CD8-positive, alpha-beta memory T cell (primary cell): ENCODE measurements around the gene SLC25A1. TPM values are rescaled to one million over a fixed set of nuclear protein-coding genes. Genes with fewer than 3 reads are reported as not detected.

Source experiments
- CTCF ChIA-PET: fragments of 350-600 bp; sonication (Branson Sonifier 250); formaldehyde crosslinking; loops from one replicate; lab custom pipeline; 2021; ENCODE audit warnings: antibody characterized with exemption; lab: Charles Lee
- POLR2A ChIA-PET: fragments of 350-600 bp; sonication (Branson Sonifier 250); formaldehyde crosslinking; loops from one replicate; lab custom pipeline; 2021; ENCODE audit warnings: antibody characterized with exemption; lab: Charles Lee
- DNase-seq, 5 donors: peaks; one replicate each; pipeline versions ENCODE4 v3.0.0 to v3.0.0-alpha.2; 2020 to 2022; ENCODE audit warnings: mixed read lengths in 1 of 5
- H3K27ac ChIP-seq: one replicate; pipeline ENCODE4 v1.7.0; 2013; ENCODE audit warnings: low read depth, mild to moderate bottlenecking, low read length, moderate library complexity
- H3K27me3 ChIP-seq: 2 replicates; pipeline ENCODE4 v1.7.0; 2013; ENCODE audit warnings: low read length, mild to moderate bottlenecking; ENCODE audit not compliant: insufficient read depth, poor library complexity, severe bottlenecking
- H3K36me3 ChIP-seq: 2 replicates; pipeline ENCODE4 v1.7.0; 2013; ENCODE audit warnings: mild to moderate bottlenecking, low read length, moderate library complexity; ENCODE audit not compliant: insufficient read depth
- H3K4me1 ChIP-seq: 2 replicates; pipeline ENCODE4 v1.7.0; 2013; ENCODE audit warnings: mild to moderate bottlenecking, low read length, moderate library complexity; ENCODE audit not compliant: insufficient read depth
- H3K4me3 ChIP-seq: 2 replicates; pipeline ENCODE4 v1.7.0; 2013; ENCODE audit warnings: mild to moderate bottlenecking, low read length
- H3K9me3 ChIP-seq: 2 replicates; pipeline ENCODE4 v1.7.0; 2013; ENCODE audit warnings: mild to moderate bottlenecking, low read length
- H3K27ac Mint-ChIP-seq, 8 donors: one replicate each; pipeline ENCODE4 v1.8.0; 2020 to 2021; ENCODE audit warnings: mixed read lengths in 8 of 8, mild to moderate bottlenecking in 6 of 8, inconsistent platforms in 3 of 8, moderate library complexity in 3 of 8
- H3K27me3 Mint-ChIP-seq, 2 donors: one replicate each; pipeline ENCODE4 v1.8.0; 2020 to 2021; ENCODE audit warnings: mixed read lengths in 2 of 2, mild to moderate bottlenecking in 1 of 2, moderate library complexity in 1 of 2
- H3K36me3 Mint-ChIP-seq, 3 donors: one replicate each; pipeline ENCODE4 v1.8.0; 2020 to 2021; ENCODE audit warnings: mixed read lengths in 3 of 3, inconsistent platforms in 1 of 3, mild to moderate bottlenecking in 1 of 3
- H3K4me1 Mint-ChIP-seq, 3 donors: one replicate each; pipeline ENCODE4 v1.8.0; 2020 to 2021; ENCODE audit warnings: mixed read lengths in 3 of 3, inconsistent platforms in 1 of 3, mild to moderate bottlenecking in 1 of 3
- H3K4me3 Mint-ChIP-seq, 7 donors: one replicate each; pipeline ENCODE4 v1.8.0; 2020 to 2021; ENCODE audit warnings: mixed read lengths in 7 of 7, mild to moderate bottlenecking in 6 of 7, moderate library complexity in 4 of 7, inconsistent platforms in 2 of 7
- H3K9me3 Mint-ChIP-seq, 5 donors: one replicate each; pipeline ENCODE4 v1.8.0; 2020 to 2022; ENCODE audit warnings: mixed read lengths in 5 of 5, mild to moderate bottlenecking in 3 of 5, moderate library complexity in 2 of 5, inconsistent platforms in 1 of 5
- polyA plus RNA-seq: library from polyadenylated mRNA; unstranded; fragments of 300-500 nt; fragmentation: Illumina TruSeq; gene quantifications from one replicate; pipeline ENCODE4 v1.2.3, GENCODE V29; 2021
- total RNA-seq, 2 experiments: library from RNA; stranded (reverse); gene quantifications; one replicate each; pipeline ENCODE4 v1.2.3, GENCODE V29; 2021

Gene SLC25A1
- total and polyA plus RNA-seq, 3 experiments from 2014 or later: 42.4 to 69.9 (median 44.7) TPM

DNA sequence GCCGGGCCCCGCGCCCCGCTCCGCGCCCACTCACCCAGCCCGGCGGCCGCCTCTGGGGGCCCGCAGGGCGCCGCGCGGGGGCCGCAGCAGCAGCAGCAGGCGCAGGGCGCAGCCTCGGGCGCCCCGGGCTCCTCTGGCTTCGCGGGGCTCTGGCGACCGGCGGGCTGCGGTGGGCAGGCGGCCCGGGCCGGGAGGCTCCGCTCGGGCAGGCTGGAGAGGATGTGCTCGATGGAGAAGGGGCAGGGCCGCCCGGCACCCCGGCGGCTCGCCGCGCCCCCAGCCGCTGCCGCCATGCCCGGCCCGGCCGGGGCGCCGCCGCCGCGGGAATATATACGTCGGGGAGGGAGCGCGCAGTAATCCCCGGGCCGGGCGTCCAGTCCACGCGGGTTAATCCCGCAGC lies 28.5 kb downstream of the SLC25A1 start, which contains the start of gene GSC2:
GSC2 (minus strand) TSS at position 302 of the 400 bp plus-strand sequence; CDS start at position 293, 9 bp downstream.
- peaks cover 32 to 37% of the 10 kb centered on the region in 2 donors for H3K27me3 Mint-ChIP-seq
- H3K36me3 Mint-ChIP-seq: peaks cover 0 to 4% (median 0%) of the 10 kb centered on the region in 3 donors
- peaks cover 0 to 17% (median 9%) of the 10 kb centered on the region in 3 donors for H3K4me1 Mint-ChIP-seq
- ChIA-PET CTCF (no interaction called here), POLR2A (no interaction called here)
- H3K4me3 ChIP-seq: no peak within 1 kb of the TSS
- peaks cover 5% of the 10 kb centered on the region for H3K4me1 ChIP-seq
- H3K27me3 ChIP-seq: peaks cover 17% of the 10 kb centered on the region
- H3K27ac Mint-ChIP-seq: peak within 1 kb of the TSS in 3 of 8 donors; percentile 40 to 89 (median 41)
- peak within 1 kb of the TSS; percentile 5 to 75 (median 57) for H3K4me3 Mint-ChIP-seq
- peaks cover 0 to 4% (median 0%) of the 10 kb centered on the region in 5 donors for H3K9me3 Mint-ChIP-seq
- DNase-seq: no peak
- no peaks in the 10 kb centered on the region for H3K9me3 ChIP-seq
- no peaks in the 10 kb centered on the region for H3K36me3 ChIP-seq
- H3K27ac ChIP-seq: no peak within 1 kb of the TSS

DNA sequence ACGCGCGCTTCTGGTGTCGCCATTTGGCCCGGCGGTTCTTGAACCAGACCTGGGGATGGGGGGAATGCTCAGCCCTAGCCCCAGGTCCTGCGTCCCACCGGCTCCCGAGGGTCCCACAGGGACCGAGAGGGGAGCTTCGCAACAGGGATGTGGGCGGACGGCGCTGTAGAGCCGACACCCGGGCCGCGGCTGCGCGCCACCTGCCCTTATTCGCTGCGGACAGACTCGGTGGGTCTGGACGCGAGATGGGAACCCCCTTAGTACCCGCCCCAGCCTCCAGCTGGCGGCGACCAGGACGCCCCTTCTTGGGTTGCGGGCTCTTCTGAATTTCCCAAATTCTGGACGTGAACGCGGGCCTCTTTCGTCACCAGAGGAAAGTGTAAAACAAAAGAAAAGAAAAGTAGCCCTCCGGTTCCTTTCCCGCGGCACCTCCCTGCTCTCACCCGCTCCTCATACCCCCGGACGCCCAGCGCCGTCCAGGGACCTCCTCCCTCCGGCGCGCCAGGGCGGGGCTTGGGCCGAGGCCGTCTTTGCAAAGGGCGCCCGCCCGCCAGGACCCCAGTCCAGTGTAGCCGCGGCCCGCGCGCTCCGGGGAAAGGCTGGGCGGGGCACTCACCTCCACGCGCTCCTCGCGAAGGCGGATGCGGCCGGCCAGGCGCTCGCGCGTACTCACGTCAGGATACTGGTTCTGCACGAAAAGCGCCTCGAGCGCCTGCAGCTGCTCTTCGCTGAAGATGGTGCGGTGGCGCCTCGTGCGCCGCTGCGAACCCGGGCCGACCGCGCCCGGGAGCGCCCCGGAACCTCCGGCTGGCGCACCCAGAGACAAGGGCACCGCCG lies 29.3 kb downstream of the SLC25A1 start:
- H3K4me1 Mint-ChIP-seq: peaks cover 7 to 23% (median 14%) of the 10 kb centered on the region in 3 donors
- peak in 3 of 5 donors; percentile 13 to 26 (median 20) for DNase-seq
- H3K27ac Mint-ChIP-seq: no peak overlapping the region
- H3K36me3 Mint-ChIP-seq: peaks cover 0 to 4% (median 3%) of the 10 kb centered on the region in 3 donors
- peak overlapping the region in 5 of 7 donors; percentile 16 to 54 (median 53) for H3K4me3 Mint-ChIP-seq
- Histone ChIP-seq H3K4me3 (no peak overlapping the region), H3K27ac (no peak overlapping the region), H3K27me3 (peaks cover 17% of the 10 kb centered on the region), H3K4me1 (peaks cover 5% of the 10 kb centered on the region), H3K9me3 (no peaks in the 10 kb centered on the region), H3K36me3 (no peaks in the 10 kb centered on the region)
- CTCF ChIA-PET: interaction anchor here (2.2 kb wide), 1 partner anchor 480 kb away, joined by 9 read pairs; no protein-coding TSS in a partner anchor
- POLR2A ChIA-PET: no interaction called here
- peaks cover 32 to 36% of the 10 kb centered on the region in 2 donors for H3K27me3 Mint-ChIP-seq
- H3K9me3 Mint-ChIP-seq: peaks cover 0 to 4% (median 0%) of the 10 kb centered on the region in 5 donors

DNA sequence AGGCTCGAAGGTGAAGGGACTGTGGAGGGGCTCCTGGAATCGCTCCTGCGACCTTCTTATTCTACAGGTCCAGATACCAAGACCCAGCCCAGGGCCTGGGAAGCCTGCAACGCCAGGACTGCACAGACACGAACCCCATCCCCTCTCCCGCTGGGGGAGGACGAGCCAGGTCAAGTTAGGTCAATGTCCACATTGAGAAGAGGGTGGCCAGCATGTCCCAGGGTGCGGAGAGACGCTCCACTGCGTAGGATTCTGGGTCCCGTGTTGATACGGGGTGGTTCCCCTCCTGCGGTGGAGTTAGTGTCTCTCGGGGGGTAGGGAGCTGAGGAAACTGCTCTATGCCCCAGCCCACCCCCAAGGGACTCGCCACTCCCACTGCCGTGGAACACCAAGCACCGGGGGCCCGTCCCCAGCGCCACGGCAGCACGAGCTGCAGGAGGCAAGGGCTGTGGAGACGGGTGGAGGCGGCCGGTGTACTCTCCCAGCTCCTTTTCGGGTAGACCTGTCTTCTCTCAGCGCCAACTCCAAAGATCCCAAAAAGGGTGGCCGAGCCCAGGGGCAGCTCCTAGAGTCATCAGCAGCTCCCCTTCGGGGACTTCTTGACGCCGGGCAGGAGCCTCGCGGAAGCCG lies 30.0 kb downstream of the SLC25A1 start:
- Mint-ChIP-seq H3K9me3 (peaks cover 0 to 4% (median 0%) of the 10 kb centered on the region in 5 donors), H3K27me3 (peaks cover 27 to 33% of the 10 kb centered on the region in 2 donors), H3K4me3 (peak overlapping the region in 4 of 7 donors; percentile 22 to 54 (median 42)), H3K27ac (no peak overlapping the region), H3K4me1 (peaks cover 14 to 29% (median 20%) of the 10 kb centered on the region in 3 donors), H3K36me3 (peaks cover 2 to 8% (median 4%) of the 10 kb centered on the region in 3 donors)
- Histone ChIP-seq H3K27me3 (peaks cover 17% of the 10 kb centered on the region), H3K4me1 (peaks cover 11% of the 10 kb centered on the region), H3K27ac (no peak overlapping the region), H3K9me3 (no peaks in the 10 kb centered on the region), H3K36me3 (no peaks in the 10 kb centered on the region), H3K4me3 (no peak overlapping the region)
- ChIA-PET CTCF (interaction anchor here (2.2 kb wide), 1 partner anchor 481 kb away, joined by 9 read pairs; no protein-coding TSS in a partner anchor), POLR2A (no interaction called here)
- no peak for DNase-seq

DNA sequence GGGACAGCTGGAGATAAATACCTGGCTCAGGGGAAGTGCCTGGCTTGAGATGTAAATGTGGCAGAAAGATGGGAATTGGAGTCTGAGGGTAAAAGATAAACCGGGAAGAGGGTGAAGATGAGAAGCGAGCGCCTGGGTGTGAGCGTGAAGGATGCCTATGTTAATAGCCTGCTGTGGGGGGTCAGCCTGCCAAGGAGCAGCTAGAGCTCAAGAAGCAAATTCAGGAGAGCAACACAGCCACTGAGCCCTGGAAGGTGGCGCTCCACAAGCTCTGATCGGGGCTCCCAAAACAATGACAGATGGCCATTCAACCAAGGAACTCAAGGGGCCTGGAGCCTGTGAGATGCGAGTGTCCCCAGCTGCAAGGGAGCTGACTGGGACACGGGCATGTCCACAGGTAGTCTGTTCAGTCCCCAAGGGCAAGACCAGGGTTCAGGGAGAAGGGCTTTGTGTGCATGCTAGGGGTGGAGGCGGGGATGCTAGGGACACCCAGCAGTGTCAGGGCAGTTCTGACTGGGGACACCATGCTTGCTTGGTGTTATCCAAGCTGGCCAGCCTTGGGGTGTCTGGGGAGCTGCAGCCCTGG lies 31.2 kb downstream of the SLC25A1 start:
- CTCF ChIA-PET: interaction anchor here (1.5 to 2.2 kb wide), 2 partner anchors 15 to 482 kb away, joined by 3 to 9 read pairs; no protein-coding TSS in a partner anchor
- H3K36me3 Mint-ChIP-seq: peaks cover 2 to 12% (median 4%) of the 10 kb centered on the region in 3 donors

DNA sequence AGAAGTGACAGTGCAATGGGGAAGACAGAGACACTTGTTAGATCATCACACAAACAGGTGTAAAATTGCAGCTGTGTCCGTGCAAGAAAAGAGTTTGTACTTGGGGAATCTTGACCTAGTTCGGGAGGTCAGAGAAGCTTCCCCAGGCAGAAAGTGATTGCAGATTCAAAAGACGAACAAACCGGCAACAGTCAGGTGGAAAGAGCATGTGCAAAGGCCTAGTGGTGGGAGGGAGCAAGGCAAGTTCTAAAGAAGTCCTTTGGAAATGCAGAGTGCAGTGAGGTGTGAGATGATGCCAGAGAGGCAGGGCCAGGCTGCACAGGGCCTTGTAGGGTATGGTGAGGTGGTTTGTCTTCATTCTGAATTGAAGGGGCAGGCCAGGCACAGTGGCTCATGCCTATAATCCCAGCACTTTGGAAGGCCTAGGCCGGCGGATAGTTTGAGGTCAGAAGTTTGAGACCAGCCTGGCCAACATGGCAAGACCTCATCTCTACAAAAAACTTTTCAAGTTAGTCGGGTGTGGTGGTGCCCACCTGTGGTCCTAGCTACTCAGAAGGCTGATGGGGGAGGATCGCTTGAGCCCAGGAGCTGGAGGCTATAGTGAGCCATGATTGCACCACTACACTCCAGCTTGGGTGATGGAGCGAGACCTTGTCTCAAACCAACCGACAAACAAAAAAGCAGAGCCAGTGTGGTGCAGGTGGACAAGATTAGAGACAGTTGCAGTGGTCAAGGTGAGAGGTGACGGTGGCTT lies 32.1 kb downstream of the SLC25A1 start:
- Histone ChIP-seq H3K4me3 (no peak overlapping the region), H3K27ac (no peak overlapping the region), H3K9me3 (no peaks in the 10 kb centered on the region), H3K36me3 (peaks cover 8% of the 10 kb centered on the region), H3K27me3 (peaks cover 6% of the 10 kb centered on the region), H3K4me1 (peaks cover 22% of the 10 kb centered on the region)
- Mint-ChIP-seq H3K4me1 (peaks cover 21 to 33% (median 21%) of the 10 kb centered on the region in 3 donors), H3K36me3 (peaks cover 0 to 19% (median 4%) of the 10 kb centered on the region in 3 donors), H3K27me3 (peaks cover 10 to 17% of the 10 kb centered on the region in 2 donors), H3K4me3 (no peak overlapping the region), H3K9me3 (no peaks in the 10 kb centered on the region), H3K27ac (no peak overlapping the region)
- no peak for DNase-seq
- ChIA-PET CTCF (interaction anchor here (1.5 to 3.7 kb wide), 5 partner anchors 14 to 485 kb away, joined by 3 to 26 read pairs (median 9); partner anchors contain the start of gene SLC25A1), POLR2A (no interaction called here)

More for the DNA sequence above, 31.2 kb downstream of the SLC25A1 start:
- Histone ChIP-seq H3K36me3 (peaks cover 4% of the 10 kb centered on the region), H3K9me3 (no peaks in the 10 kb centered on the region), H3K27me3 (peaks cover 12% of the 10 kb centered on the region), H3K4me3 (no peak overlapping the region), H3K27ac (no peak overlapping the region), H3K4me1 (peaks cover 19% of the 10 kb centered on the region)
- peak overlapping the region in 2 of 7 donors; percentile 10 to 45 for H3K4me3 Mint-ChIP-seq
- peaks cover 0 to 4% (median 0%) of the 10 kb centered on the region in 5 donors for H3K9me3 Mint-ChIP-seq
- no peak for DNase-seq
- H3K27ac Mint-ChIP-seq: peak overlapping the region in 1 of 8 donors; percentile 71
- H3K4me1 Mint-ChIP-seq: peaks cover 18 to 33% (median 22%) of the 10 kb centered on the region in 3 donors
- POLR2A ChIA-PET: no interaction called here
- peaks cover 19 to 25% of the 10 kb centered on the region in 2 donors for H3K27me3 Mint-ChIP-seq

DNA sequence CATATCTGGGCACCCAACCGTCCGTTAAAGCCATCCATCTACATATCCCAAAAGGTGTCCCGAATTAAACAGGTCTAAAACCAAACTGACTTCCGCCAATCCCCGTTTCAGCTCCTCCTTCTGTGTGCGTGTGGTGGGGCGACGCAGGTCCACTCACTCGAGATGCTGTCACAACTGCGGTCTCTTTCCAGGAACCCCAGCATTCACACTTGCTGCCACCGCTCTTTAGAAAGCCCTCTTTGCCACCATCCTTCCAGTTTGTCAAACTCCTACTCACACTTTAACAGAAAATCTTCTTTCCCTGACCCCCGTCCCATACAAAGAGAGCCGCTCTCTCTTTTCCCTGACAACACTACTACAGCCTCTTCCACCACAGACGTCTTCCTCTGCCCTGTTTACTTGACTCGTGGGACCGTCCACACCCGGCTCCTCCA lies 34.6 kb downstream of the SLC25A1 start:
- Histone ChIP-seq H3K27me3 (no peaks in the 10 kb centered on the region), H3K4me3 (peak overlapping the region; percentile 84), H3K36me3 (peaks cover 28% of the 10 kb centered on the region), H3K27ac (peak overlapping the region; percentile 93), H3K9me3 (no peaks in the 10 kb centered on the region), H3K4me1 (peaks cover 20% of the 10 kb centered on the region)
- Mint-ChIP-seq H3K9me3 (no peaks in the 10 kb centered on the region), H3K27ac (peak overlapping the region; percentile 84 to 100 (median 98)), H3K4me3 (peak overlapping the region; percentile 94 to 100 (median 99)), H3K4me1 (peaks cover 16 to 29% (median 22%) of the 10 kb centered on the region in 3 donors), H3K27me3 (peaks cover 0 to 8% of the 10 kb centered on the region in 2 donors), H3K36me3 (peaks cover 0 to 43% (median 6%) of the 10 kb centered on the region in 3 donors)
- ChIA-PET POLR2A (interaction anchor here (0.9 to 1.8 kb wide), 4 partner anchors 22 to 335 kb away, joined by 5 to 14 read pairs (median 6); partner anchors contain the start of genes CDC45, DGCR2 and UFD1), CTCF (interaction anchor here (0.8 to 3.7 kb wide), 19 partner anchors 9 to 487 kb away, joined by 3 to 26 read pairs (median 4); partner anchors contain the start of genes CDC45, DGCR2, SLC25A1 and UFD1)
- peak in 4 of 5 donors; percentile 14 to 58 (median 28) for DNase-seq
